NOMO-1 treated with dmso at 0.1 percent for 144 hours (cell line): ENCODE measurements around the gene KCNIP3.
A peak's percentile ranks its signal among the peaks of the same experiment; 100 is the strongest.
"Not testable (repeated sequence)": the region's sequence is repeated elsewhere in the genome, so short reads cannot be mapped to it uniquely, and the experiment has no call there.

Experiments
- DNase-seq: peaks from one replicate; lab custom pipeline; 2025; ENCODE audit not compliant: unreplicated experiment; lab: John Stamatoyannopoulos, UW

The KCNIP3 gene

DNA sequence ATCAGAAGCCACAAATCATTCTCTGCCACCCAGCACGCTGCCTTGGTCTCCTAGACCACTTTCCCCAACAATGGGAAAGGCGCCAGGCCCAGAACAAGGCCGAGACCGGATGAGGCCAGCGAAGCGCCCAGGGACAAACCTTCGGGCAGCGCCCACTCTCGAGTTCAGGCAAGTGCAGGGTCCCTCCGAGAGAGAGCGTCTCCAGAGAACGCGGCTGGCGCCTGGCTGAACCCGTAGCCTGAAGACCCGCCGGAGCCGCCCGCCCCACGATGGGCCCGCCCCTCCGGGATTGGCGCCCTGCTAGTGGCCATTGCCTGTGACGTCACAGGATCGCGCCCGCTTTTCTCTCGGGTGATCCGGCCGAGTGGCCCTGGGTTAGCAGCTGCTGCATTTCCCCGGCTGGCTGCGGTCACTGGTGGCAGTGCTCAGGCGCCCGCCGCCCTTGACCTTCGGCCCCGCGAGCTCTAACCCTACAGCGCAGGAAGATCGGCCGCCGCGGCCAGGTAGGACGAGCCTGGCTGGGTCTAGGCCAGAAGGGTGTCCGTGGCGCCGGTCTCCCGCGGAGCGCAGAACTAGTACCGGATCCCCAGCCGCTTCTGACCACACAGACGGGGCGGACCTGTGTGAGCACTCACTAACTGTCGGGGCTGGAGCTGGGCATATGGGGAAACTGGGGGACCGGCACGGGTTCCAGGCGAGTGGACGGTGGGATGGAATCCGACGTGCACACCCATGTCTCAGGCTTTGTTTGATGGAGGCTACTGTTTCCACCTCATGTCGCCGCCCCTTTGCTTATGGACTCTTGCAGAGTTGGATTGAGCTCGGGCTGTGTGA, 105.4 kb downstream of the KCNIP3 start, which contains the start of gene FAHD2A:
FAHD2A (plus strand) TSS at position 339 of the 834 bp plus-strand sequence. CDS start 2,851 bp downstream, outside the sequence.
- DNase-seq: peak; percentile 86

DNA sequence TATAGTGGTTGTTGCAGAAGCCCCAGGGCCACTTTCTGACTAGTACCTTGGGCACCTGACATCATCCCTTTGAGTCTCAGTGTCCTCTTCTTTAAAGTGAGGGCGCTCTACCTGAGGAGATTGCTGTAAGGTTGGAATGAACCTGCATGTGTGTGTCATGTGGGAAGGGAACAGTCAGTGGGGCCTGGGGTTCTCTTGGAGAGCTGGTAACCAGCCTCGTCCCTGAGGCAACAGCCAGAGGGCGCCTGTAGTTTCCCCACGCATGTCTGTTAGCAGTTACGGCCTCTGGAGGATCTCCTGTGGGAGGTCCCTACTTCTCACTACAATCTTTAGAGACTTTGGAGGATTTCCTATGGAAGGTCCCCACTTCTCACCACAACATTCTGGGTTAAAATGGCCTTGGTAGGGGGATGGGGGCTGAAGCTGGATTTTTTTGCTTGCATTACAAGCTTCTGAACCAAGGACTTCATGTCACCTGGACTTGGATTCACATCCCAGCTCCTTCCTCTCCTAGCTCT, 106.1 kb downstream of the KCNIP3 start:
- DNase-seq: not testable (repeated sequence)

DNA sequence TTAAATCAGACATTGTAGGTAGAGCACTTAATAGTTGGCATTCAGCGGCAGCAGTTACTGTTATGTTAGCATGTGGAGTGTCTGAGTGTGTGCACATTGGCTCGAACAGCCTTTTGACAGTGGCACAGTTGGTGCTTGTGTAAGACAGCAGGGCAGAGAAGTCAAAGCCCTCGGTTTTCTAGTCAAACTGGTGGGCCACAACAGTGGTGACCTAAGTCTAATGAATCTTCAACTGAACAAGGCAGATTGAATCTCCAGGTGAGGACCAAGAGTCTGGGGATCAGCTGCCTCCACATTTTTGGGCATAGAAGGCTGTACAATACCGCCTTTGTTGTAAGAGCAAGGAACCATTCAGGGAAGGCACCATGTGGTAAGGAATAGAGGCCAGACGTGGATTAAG, 106.7 kb downstream of the KCNIP3 start:
- DNase-seq: not testable (repeated sequence)

DNA sequence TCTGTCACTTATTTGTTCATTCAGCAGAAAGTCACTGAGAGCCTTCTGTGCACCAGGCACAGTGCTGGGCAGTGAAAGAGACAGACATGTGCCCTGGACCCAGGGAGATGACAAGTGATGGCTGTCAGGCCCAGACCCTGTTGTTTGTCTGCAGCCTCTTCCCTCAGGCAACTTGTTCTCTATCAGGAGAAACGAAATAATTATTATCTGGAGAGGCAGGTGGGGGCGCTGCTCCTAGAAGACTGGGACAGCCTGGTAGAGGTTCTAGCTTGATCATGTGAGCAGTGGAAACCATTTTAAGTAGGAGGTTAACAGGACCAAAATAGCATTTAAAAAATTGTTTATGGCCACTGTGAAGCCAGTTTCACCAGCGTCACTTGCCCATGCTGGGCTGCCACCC, 107.5 kb downstream of the KCNIP3 start:
- DNase-seq: not testable (repeated sequence)

DNA sequence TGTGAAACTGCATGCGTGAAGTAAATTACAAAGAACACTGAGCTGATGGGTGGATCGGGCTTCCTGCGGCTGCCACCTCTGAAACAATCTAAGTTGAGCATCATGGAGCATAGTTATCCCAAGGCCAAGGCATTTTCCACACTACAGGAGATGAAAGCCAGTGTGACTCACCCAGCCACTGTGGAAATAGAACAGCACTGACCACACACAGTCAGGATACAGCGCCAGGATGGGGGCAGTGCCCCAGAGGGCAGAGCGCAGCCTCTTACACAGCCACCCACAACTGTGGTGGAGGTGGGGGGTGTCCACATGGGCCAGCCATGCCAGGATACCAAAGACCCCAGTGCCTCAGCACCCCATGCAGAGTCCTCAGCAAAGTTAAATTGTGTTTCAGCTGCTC, 114.1 kb downstream of the KCNIP3 start:
- DNase-seq: not testable (repeated sequence)

DNA sequence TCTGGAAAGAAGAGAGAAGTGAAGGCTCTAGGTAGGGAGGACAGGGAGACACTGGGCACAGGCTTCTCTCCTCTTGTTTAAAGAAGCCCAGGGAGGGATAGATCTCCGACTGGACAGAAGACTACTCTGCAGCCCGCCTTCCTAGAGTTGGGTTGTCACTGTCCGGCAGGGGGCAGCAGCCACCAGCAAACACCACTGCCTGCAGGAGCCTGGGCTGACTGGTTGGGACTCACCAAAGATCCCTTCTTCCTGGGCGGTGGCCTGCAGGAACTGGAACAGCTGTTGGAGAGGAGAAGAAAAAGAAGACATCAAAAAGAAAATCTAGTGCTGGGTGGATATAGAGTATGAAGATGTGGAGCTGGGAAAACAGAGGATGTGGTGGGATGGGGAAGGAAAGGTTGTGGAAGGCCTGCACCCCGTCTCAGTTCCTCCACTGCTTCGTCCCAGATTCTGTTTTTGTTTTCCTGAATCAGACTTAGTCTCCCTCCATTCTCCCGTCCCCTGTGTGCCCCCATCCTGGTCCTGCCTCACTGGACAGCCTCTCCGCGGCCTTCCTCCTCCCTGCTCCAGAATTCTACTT, 117.0 kb downstream of the KCNIP3 start:
- not testable (repeated sequence) for DNase-seq

DNA sequence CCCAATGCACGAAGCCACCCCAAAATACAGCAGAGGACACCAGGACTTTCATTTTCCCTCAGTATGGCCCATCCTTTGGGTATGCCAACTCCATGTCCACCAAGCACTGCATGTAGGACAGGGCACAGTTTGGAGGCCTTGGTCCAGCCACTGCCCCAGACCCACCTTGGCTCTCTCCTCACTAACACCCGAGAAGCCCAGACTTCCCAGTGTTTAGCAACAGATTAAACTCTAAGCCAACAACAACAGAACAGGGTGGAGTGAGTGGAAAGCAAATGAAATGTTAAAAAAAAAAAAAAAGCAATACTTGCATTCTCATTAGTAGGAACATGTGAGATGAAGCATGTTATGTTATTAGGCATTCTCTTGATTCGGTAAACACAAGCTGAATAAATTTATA, 118.0 kb downstream of the KCNIP3 start:
- DNase-seq: not testable (repeated sequence)

DNA sequence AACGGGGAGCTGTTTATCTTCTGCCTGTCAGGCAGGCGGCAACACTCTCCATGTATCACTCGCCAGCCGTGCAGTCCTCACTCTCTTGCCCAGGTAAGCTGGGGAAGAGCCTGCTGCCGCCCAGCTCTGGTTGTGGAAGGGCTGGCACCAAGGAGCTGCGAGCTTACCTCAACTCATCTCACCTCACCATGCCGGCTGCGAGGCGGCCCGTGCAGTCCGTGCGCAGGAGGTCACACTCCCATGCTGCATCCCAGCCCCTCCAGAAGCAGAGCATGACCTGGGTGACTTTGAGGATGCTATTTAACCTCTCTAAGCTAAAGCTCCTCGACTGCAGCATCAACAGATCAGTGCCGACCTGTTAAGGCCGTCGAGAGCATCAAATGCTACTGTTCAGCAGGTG, 118.4 kb downstream of the KCNIP3 start:
- DNase-seq: not testable (repeated sequence)

DNA sequence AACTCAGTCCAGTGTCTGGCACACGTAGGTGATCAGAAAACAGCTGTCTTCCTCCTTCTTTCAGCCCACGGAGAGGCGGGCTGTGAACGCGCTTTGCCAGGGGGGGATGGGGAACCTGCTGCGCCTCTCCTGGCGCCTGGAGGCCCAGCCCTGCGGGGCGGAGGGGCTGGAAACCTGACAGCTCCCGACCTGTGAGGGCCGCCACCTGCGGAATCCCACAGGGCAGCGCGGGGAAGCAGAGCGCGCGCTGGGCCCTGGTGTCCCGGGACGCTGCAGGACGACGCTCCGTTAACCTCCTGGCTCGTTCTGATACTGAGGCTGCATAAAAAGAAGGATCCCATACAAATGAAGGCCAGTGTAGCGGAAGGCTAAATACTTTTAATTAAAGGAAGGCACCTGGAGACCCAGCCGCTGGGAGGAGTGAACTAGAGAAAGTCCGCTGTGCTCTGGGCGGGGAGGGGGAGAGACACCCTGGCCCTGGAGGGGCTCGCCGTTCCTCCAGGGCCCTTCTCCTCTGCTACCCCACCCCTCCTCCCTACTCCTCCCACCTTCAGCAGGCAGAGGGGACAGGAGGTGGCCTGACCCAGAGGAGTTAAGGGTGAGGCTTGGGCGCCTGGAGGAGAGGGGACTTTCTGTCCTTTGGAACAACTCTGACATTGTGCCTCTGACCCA, 130.2 kb downstream of the KCNIP3 start:
- DNase-seq: not testable (repeated sequence)

DNA sequence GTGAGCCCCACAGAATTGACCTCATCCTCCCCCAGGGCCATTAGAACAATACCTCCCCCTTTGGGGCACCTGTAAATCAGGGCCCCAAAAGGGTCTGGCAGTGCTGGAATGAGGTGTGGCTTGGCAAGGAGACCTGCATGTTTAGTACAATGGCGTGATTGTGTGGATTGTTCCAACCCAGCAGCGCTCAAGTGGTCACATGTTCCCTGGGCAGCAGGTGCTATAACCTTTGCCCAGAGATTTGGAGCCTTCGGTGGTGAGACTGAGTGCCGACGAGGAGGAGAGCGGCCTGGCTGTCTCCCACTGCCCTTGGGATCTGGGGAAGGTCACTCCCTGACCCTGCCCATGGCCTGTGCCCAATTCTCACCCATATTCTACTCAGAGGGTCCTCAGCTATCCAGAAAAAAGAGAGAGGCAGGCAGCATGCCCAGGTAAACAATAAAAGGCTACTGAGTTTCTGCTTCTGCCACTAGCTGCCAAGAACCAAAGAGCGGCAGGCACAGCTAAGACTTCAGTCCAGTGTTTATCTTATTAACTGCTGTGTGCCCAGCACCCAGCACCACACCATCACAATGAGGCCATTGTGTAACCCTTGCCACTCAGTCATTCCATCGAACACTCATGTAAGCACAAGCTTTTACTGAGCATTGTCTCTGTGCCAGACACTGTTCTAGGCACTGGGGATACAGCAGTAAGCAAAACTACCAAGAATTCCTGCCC, 132.8 kb downstream of the KCNIP3 start:
- DNase-seq: not testable (repeated sequence)

DNA sequence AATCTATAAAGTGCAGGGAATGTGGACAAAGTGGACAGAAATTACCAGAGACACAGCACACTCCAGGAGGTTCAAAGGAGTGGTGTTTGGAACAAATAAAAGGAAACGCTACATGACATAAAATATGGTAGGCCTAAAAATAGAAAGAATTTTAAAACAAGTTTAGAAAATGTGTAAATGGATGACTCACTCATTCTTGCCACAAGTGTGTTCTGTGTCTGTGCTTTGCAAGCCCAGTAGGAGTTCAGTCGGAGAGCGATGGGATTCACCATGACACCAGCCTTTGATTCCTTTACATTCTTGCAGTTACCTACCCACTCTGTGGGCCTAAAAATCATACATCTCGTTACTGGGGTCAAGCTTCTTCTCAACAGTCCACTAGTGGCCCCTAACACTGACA, 136.2 kb downstream of the KCNIP3 start:
- not testable (repeated sequence) for DNase-seq

DNA sequence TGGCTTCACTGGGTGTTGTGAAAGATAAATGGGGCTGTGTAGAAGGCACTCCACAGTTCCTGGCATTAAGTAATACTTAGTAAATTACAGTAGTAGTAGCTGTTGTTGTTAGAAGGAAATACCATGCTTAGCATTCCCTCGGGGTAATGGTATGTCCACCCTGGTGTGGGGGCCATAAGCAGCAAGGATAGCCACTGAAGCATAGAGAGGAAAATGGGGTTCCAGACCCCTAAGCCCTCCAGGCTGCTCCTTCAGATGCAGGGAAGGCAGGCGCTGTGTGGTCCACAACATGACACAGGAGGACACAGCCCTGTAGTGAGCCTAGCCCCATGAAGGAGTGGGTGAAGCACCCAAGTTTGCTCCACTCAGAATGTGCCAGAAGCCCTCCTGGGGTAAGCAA, 136.8 kb downstream of the KCNIP3 start:
- DNase-seq: not testable (repeated sequence)

DNA sequence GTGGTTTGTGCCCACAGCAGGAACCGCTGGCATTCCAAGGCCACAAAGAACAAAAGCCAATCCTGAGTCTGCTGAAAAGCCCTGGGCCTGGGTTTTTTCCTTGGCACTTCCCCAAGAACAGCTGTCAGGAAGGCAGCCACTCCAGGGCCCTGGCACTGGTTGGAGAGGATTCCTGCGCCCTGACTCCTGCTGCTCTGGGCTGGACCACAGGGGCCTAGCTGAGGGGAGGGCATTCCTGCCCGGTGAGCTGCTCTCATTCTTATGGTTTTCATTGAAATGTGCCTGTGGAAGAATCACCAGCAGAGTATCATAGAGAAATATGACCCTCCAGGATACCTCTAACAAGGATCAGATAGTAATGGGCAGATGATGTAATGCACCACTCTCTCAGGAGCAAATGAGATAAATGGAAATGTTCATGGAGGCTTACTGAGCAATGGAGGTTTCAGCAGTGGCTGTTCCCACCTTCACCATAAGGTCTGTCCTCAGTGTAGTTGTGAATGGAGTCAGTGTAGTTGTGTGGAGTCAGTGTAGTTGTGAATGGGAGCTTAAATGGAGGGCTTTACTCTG, 137.4 kb downstream of the KCNIP3 start:
- DNase-seq: not testable (repeated sequence)

DNA sequence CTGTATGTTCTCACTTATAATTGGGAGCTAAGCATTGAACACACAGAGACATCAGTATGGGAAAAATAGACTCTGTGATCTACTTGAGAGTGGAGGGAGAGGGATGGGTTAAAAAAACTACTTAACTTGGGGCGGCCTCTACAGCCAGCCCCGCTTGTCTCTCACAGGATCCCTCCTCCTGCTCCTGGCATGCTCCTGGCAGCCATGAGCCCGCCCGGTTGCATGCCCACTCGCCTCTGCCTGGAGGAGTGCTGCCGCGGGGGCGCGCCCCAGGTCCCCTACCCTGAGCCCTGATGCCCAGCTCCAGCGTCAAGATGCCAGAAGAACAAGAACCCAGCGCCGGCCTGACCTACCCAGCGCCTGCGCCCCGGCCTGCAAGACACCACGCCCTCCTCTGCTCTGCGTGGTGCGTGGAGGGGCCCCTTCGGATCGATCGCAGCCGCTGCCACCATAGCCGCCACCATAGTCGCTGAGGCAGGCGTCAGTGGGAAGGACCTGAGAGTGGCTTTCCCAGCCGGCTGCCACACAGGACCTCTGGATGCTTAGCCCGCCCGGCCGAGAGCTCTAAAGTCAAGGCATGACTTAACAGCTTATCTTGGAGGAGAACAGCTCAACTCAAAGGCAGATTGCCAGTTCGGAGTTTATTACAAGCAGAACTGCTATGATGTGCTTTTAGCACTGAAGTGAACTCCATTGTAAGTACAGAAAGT, 138.2 kb downstream of the KCNIP3 start:
- not testable (repeated sequence) for DNase-seq
